Measurements from ENCODE around the gene CCDC38.
A peak's percentile ranks its signal among the peaks of the same experiment; 100 is the strongest.
"Not testable (repeated sequence)": the region's sequence is repeated elsewhere in the genome, so short reads cannot be mapped to it uniquely, and the experiment has no call there.

Gene CCDC38

GRCh38 chr12:95881331-95881955, 61.0 kb downstream of the CCDC38 start:
- no peak for DNase-seq

GRCh38 chr12:95880895-95881294, 61.5 kb downstream of the CCDC38 start:
- DNase-seq, result no peak

GRCh38 chr12:95877622-95878021, 64.8 kb downstream of the CCDC38 start:
- DNase-seq, result no peak

- DNase-seq, result no peak
Observed at GRCh38 chr12:95874452-95874851, 68.0 kb downstream of the CCDC38 start.

- DNase-seq, result no peak
Observed at GRCh38 chr12:95870897-95871296, 71.5 kb downstream of the CCDC38 start.

- no peak for DNase-seq
Observed at GRCh38 chr12:95863337-95863736, 79.1 kb downstream of the CCDC38 start.

- DNase-seq, result no peak
Observed at GRCh38 chr12:95862038-95862437, 80.4 kb downstream of the CCDC38 start.

GRCh38 chr12:95859947-95860850, 82.2 kb downstream of the CCDC38 start:
- DNase-seq, result no peak

- no peak for DNase-seq
Observed at GRCh38 chr12:95859344-95859816, 83.0 kb downstream of the CCDC38 start.

- peak; percentile 92 for DNase-seq
Observed at GRCh38 chr12:95858451-95859343, 83.7 kb downstream of the CCDC38 start, which contains the start of gene SNRPF. TSS of gene SNRPF (plus strand) at chr12:95858952. CDS start at chr12:95859074, 122 bp downstream.

GRCh38 chr12:95857799-95858198, 84.6 kb downstream of the CCDC38 start:
- no peak for DNase-seq

- DNase-seq, result no peak
Observed at GRCh38 chr12:95857156-95857555, 85.3 kb downstream of the CCDC38 start.

GRCh38 chr12:95852133-95852532, 90.3 kb downstream of the CCDC38 start:
- no peak for DNase-seq

- no peak for DNase-seq
Observed at GRCh38 chr12:95851606-95852005, 90.8 kb downstream of the CCDC38 start.

- DNase-seq, result no peak
Observed at GRCh38 chr12:95848575-95849388, 93.6 kb downstream of the CCDC38 start.

- DNase-seq, result not testable (repeated sequence)
Observed at GRCh38 chr12:95842426-95842825, 100.0 kb downstream of the CCDC38 start.

- DNase-seq, result no peak
Observed at GRCh38 chr12:95838125-95838524, 104.3 kb downstream of the CCDC38 start.

GRCh38 chr12:95837240-95838038, 105.0 kb downstream of the CCDC38 start:
- no peak for DNase-seq

GRCh38 chr12:95836630-95837239, 105.7 kb downstream of the CCDC38 start:
- no peak for DNase-seq

- no peak for DNase-seq
Observed at GRCh38 chr12:95836185-95836609, 106.2 kb downstream of the CCDC38 start.

- no peak for DNase-seq
Observed at GRCh38 chr12:95834572-95834971, 107.8 kb downstream of the CCDC38 start.
